HG03103 (cell line): ENCODE measurements around the gene KRTAP29-1.
"Not testable (repeated sequence)": the region's sequence is repeated elsewhere in the genome, so short reads cannot be mapped to it uniquely, and the experiment has no call there.

Experiments used
- ATAC-seq: cut with Tn5 transposase; IDR thresholded peaks from one replicate; pipeline ENCODE4 v1.9.1; 2021; ENCODE audit warnings: low read depth; ENCODE audit not compliant: unreplicated experiment

KRTAP29-1 gene

DNA sequence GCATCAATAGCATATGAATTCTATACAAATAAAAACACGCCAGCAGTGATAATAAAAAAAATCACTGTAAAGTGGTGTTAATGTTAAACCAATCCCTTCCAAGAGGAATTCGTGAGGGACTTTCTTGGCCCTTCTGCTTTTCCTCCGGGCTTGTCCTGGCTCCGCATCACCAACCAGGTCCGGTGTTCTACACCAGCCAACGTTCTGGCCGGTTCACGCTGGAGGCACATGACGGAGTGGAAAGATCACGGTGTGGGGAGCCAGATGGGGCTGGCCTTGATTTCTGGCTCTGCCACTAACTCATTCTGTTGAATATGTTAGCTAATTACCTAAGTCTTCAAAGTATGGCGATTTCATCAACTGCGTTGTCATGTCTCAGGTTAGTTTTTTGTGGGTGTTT lies 1.4 kb upstream of the KRTAP29-1 start:
- no peak for ATAC-seq

DNA sequence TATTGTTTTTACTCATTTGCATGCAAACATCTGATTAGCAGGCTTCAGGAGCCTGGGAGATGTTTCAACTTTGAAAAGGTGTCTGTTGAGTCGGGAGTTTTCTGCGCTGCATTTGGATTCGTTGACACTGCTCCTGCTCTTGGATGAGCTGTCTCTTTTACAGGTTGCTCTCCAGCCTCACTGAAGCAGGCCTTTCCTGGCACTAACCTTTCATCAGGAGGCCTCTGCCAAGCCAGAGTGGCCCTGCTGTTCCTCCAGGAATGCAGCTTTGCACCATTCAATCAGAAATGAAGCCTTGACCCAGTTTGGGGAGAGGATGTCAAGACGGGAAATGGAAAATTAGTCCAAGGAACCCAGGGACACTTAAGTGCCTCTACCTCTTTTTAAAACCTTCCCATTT lies 330 bp upstream of the KRTAP29-1 start:
- no peak for ATAC-seq

DNA sequence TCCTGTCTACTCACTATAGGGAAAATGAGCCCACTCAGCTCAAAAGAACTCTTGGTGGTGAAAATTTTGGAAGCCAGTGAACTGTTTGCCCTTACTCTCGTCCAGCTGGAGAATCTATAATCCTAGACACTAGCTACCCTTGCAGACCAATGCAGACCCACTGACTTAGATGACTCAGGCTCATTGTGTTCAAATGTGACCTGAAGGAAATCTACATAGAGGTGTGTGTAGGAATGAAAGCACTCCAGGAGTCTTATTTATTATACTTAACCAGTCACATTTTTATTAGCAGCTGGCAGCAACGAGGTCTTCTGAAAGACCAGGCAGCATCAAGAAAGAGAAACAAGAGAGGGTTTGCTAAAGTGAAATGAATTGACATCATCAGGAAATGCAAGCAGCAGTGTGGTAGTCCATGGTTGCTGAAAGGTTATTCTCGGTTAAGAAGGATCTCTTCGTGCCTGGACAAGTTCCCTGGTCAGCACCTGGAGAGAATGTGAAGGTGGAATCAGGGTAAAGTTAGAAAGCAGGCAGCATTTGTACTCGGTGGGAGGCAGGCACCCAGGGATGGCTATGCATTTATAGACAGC lies 1.4 kb downstream of the KRTAP29-1 start:
- ATAC-seq: no peak

DNA sequence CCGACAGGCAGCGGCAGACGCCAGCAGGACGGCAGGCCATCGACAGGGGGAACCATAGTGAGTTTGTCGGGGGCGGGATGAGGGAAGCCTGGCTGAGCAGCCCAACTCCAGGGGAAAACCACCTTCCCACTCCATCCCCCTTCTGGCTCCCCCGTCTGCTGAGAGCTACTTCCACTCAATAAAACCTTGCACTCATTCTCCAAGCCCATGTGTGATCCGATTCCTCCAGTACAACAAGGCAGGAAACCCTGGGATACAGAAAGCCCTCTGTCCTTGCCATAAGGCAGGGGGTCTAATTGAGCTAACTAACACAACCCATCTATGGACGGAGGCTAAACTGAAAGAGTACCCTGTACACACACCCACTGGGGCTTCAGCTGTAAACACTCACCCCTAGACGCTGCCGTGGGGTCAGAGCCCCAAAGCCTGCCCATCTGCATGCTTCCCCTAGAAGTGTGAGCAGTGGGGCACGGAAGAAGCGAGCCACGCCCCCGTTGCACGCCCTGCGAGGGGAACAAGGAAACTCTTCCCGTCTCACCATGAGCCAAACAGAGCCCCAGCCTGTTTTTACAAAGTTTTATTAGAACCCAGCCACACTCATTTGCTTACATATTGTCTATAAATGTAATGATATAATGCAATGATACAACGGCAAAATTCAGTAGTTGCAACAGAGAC lies 4.1 kb downstream of the KRTAP29-1 start:
- ATAC-seq: no peak

DNA sequence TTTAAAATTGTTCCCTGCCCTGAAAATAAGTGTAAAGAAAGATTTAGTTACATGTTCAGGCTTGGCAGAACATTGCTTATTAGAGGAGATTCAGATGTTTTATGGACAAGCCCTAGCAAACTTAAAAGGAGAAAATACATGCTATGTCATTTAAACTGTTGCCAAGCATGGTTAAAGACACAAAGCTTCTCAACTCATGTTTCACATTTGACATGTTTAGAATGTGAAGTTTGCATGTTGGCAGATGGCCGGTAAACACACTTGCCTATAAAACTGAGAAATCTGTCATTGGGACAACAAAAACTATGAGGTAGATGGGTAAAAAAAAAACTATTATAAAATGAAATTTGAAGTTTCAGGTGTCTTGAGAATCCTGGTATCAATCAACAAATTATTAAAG lies 5.8 kb downstream of the KRTAP29-1 start:
- ATAC-seq: no peak

DNA sequence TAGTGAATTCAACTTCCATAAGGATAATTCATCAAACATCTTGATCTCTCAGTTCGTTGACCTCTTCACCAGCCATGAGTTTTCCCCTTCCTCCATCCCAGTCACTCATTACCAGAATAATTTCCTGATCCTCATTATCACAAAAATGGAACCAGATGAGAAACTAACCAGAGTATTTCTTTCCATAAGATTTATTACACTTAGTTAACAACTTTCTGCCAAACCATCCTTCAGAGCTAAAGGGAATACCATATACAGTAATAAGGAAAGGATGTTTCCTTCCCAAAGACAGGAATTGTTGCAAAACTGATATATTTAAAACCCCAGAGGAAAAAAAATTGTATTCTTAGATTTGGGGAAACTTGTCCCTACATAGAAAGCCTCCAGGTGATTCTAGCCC lies 8.6 kb downstream of the KRTAP29-1 start:
- ATAC-seq: no peak

DNA sequence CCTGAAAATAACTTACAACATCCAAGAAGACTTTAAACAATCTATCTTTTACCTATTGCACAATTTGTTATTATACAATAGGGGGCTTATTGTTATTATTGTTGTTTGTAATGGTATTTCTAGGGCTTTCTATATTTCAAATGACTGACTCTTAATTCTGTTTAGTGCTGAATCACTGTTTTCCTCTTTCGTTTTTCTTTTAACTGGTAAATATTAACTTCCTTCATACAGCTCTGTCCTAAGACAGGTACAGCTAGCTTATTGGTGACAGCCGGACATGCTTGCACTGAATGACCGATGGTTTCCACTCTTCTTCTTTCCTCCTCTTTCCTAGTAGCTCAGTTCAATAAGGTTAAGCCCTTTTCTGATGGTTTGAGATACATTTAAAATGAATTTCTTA lies 15.6 kb downstream of the KRTAP29-1 start:
- ATAC-seq: no peak

DNA sequence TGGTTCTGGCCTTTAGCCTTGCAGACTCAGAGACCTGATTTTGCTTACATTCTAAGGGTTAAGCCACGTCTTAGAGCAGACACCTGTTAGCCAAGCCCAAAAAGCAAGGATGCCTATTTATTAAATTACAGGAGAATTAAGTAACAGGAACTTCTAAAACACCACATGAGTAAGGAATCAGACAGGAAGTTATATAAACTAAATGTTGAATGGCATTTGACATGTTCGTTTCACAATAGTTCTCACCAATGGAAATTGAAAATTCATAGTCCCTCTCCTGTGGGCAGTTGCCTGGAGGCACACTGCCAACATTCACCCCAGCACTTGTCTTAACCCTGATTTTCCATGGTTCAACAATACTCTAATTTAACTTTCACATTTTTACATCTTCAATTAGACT lies 18.1 kb downstream of the KRTAP29-1 start:
- no peak for ATAC-seq

DNA sequence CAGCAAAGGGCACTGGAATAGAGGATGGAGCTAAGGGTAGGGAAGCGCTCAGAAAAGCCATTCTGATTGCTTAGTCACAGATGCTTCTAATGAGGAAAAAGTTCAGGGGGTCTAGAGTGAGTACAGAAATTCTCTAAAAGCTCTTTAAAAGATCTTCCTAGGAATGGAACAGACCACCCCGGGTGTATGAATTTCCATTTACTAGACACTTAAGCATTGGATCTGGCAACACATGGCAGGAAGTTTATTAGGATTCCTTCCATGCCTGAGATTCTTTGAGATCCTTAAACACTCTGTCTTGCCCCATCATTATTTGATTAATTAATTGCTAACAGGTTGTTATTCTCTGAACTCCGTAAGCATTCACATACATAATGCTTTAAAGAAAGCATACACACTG lies 18.6 kb downstream of the KRTAP29-1 start:
- no peak for ATAC-seq

DNA sequence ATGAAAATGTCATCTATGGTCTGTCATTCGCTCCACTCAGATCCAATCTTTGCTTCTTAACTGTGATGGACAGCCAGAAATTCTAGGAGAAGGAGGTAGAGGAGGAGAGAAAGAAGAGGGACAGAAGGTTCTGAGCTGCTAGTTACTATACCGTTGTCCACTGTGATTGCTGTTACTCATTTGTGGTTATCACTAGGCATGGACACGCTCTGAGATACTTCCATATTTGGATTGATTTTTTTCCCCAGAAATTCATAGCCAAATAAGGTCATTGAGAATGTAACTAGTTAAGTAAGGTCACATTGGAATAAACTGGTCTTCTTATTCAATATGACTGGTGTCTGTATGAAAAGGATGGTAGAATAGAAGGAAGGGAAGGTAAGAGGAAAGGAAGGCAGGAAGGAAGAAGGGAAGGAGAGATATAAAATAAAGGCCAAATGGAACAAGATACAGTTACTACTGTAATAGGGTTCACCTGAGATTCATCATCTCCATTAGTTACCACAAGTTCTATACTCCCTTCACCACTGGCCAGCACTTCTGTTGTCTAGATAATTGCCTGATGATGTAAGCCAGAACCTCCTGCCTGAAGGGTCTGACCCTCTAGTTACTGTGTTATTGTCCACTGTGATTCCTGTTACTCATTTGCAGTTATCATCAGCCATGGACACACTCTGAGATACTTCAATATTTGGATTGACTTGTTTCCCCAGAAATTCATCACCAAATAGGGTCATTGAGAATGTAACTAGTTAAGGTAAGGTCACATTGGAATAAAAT lies 24.3 kb downstream of the KRTAP29-1 start:
- no peak for ATAC-seq

DNA sequence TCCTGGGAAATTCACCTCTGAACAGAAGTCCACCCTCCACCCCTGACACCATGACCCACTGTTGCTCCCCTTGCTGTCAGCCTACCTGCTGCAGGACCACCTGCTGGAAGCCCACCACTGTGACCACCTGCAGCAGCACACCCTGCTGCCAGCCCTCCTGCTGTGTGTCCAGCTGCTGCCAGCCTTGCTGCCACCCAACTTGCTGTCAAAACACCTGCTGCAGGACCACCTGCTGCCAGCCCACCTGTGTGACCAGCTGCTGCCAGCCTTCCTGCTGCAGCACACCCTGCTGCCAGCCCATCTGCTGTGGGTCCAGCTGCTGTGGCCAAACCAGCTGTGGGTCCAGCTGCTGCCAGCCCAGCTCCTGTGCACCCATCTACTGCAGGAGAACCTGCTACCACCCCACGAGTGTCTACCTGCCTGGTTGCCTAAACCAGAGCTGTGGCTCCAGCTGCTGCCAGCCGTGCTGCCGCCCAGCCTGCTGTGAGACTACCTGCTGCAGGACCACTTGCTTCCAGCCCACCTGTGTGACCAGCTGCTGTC lies 26.9 kb downstream of the KRTAP29-1 start, which contains the start of gene KRTAP9-7:
TSS of gene KRTAP9-7 (plus strand) at position 51 of the 543 bp plus-strand sequence. CDS start at position 51, 0 bp downstream.
- ATAC-seq: not testable (repeated sequence)

DNA sequence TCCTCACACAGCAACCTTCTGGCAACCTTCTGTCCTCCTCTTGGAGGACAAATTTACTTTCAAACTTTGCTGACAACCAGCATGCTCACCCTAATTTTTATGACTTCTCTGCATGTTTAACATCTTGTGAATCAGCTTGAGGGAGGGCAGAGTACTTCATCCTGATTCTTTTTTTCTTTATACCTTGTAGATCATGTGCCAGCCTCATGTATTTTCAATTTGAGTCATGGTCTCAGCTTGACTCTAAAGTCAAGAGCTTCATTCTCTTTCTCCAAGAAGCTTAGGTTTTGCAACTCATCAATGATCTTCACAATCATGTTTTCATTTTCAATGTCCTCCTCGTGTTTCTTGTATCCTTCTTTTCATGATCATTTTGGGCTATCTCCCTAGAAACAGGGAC lies 30.8 kb downstream of the KRTAP29-1 start:
- ATAC-seq: no peak

DNA sequence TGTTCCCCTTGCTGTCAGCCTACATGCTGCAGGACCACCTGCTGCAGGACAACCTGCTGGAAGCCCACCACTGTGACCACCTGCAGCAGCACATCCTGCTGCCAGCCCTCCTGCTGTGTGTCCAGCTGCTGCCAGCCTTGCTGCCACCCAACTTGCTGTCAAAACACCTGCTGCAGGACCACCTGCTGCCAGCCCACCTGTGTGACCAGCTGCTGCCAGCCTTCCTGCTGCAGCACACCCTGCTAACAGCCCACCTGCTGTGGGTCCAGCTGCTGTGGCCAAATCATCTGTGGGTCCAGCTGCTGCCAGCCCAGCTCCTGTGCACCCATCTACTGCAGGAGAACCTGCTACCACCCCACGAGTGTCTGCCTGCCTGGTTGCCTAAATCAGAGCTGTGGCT lies 31.3 kb downstream of the KRTAP29-1 start:
- not testable (repeated sequence) for ATAC-seq

DNA sequence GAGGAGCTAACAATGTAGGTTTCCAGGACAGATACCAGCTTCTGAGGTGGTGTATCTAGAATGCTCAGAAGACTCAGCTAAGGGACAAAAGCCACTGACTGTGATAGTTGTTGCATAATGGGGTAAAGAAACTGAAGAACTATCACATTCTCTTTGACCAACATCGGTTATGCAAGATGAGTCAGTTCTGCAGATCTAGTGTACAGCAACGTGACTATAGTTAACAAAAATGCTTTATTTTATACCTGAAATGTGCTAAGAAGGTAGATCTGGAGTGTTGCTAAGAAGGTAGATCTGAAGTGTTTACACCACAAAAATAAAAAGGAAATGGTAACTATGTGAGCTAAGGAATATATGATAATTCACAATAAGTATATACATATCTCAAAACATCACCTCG lies 34.9 kb downstream of the KRTAP29-1 start:
- no peak for ATAC-seq

DNA sequence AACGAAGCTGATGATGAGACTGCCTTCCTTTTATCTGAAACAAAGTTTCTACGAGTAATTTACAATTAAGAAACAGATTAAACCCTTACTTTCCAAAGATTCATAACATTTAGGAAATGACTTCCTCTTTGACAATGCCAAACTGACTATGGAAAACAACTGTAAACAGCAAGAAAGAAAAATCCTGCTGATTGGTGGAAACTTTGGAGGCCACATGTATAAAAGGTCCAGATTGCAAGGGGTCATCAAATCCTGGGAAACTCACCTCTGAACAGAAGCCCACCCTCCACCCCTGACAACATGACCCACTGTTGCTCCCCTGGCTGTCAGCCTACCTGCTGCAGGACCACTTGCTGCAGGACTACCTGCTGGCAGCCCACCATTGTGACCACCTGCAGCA lies 37.6 kb downstream of the KRTAP29-1 start, which contains the start of gene KRTAP9-6:
TSS of gene KRTAP9-6 (plus strand) at position 301 of the 400 bp plus-strand sequence. CDS start at position 301, 0 bp downstream.
- no peak for ATAC-seq

DNA sequence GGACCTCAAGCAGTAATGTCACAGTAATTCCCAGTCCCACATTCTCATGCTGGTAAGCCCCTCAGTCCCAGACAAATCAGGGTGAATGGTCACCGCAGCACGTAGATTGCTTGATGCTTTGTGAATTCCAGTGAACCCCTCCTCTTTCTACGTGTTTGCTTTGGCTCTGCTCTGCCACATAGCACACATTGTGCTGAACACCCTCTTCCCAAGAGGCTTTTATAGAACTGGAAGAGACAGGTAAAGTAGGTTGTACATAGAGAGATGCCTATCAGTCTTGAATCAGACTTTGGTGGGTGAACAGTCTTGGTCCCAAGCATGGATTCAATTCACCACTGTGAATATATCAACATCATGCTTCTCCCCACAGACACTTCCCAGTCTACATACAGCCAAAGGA lies 38.1 kb downstream of the KRTAP29-1 start:
- no peak for ATAC-seq

DNA sequence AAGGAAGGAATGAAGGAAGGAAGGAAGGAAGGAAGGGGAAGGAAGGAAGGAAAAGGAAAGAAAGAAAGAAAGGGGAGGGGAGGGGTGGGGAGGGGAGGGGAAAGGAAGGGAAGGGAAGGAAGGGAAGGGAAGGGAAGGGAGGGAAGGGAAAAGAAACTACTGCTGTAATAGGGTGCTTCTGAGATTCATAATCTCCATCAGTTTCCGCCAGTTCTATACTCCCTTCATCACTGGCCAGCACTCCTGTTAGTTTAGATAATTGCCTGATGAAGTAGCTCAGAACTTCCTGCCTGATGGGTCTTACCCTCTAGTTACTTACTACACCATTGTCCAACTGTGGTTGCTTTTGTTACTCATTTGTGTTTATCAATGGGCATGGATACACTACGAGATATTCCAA lies 39.4 kb downstream of the KRTAP29-1 start:
- no peak for ATAC-seq

DNA sequence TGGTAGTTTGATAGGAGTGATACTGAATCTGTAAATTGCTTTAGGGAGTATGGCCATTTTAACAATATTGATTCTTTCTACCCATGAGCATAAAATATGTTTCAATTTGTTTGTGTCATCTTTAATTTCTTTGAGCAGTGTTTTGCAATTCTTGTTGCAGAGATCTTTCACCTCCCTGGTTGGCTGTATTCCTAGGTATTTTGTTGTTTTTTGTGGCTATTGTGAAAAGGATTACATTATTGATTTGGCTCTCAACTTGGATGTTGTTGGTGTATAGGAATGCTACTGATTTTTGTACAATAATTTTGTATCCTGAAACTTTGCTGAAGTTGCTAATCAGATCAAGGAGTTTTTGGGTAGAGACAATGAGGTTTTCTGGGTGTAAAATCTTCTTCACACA lies 44.2 kb downstream of the KRTAP29-1 start:
- ATAC-seq: no peak

DNA sequence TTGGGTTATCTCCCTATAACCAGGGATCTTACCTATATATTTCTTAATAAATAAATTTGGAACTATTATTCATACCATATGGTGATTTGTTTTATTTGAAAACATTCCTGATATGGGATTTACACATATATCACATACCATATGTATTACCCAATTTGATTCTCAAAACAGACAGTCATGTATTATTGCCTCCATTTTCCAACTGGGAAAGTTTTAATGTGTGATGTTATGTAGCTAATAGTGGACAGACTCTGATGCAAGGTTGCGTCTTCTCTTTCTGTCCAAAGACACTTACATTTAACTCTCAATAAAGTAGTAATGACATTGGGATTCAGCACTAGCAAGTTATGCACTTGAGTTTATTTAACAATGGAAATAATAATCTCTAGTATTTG lies 46.4 kb downstream of the KRTAP29-1 start:
- no peak for ATAC-seq

DNA sequence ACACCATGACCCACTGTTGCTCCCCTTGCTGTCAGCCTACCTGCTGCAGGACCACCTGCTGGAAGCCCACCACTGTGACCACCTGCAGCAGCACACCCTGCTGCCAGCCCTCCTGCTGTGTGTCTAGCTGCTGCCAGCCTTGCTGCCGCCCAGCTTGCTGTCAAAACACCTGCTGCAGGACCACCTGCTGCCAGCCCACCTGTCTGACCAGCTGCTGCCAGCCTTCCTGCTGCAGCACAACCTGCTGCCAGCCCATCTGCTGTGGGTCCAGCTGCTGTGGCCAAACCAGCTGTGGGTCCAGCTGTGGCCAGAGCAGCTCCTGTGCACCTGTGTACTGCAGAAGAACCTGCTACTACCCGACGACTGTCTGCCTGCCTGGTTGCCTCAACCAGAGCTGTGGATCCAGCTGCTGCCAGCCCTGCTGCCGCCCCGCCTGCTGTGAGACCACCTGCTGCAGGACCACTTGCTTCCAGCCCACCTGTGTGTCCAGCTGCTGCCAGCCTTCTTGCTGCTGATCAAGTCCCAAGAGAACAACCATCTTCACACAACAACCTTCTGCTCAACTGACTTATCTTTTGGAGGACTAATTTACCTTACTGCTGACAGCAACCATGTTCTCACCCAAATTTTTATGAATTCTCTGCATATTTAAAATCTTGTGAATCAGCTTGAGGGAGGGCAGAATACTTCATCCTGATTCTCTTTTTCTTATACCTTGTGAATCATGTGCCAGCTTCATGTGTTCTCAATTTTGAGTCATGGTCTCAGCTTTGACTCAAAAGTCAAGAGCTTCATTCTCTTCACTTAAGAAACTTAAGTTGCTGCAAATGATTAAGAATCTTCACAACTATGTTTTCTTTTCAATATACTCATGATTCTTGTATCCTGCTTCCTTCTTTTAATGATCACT lies 47.0 kb downstream of the KRTAP29-1 start, which contains the start of gene KRTAP9-9:
TSS of gene KRTAP9-9 (plus strand) at position 4 of the 910 bp plus-strand sequence.
- ATAC-seq: not testable (repeated sequence)
